GM18526 (cell line): Measurements from ENCODE around the gene IGFL4.

Source experiments
- POLR2A ChIP-seq: IDR thresholded peaks from 3 replicates; pipeline ENCODE4 v1.6.1; 2011; ENCODE audit not compliant: insufficient read length; ENCODE audit errors: extremely low read depth

IGFL4 gene

DNA sequence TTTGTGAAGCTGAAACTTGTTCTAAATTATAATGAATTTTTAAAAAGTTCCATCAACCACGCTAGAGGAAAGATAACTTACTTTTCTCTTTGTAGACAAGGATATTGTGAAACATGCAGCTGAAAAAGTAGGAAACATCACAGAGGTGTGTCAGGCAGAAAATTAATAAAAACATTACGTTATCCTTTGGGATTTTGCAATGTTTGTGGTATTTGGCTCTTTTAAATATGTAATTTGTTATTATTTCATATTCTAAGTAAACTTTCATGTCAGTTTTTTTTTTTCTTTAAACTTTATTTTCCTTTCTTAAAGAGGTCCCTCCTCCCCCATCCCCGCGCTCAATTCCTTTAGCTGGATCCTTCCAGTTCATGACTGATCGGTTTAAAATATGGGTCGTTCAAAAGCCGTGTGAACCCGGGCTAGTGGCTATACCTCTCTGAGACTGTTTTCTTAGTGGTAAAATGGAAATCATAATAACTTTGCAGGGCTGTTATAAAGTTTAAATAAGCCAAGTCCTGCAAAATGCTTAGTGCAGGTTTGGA lies 46.3 kb downstream of the IGFL4 start:
- no peak for TF ChIP-seq POLR2A

DNA sequence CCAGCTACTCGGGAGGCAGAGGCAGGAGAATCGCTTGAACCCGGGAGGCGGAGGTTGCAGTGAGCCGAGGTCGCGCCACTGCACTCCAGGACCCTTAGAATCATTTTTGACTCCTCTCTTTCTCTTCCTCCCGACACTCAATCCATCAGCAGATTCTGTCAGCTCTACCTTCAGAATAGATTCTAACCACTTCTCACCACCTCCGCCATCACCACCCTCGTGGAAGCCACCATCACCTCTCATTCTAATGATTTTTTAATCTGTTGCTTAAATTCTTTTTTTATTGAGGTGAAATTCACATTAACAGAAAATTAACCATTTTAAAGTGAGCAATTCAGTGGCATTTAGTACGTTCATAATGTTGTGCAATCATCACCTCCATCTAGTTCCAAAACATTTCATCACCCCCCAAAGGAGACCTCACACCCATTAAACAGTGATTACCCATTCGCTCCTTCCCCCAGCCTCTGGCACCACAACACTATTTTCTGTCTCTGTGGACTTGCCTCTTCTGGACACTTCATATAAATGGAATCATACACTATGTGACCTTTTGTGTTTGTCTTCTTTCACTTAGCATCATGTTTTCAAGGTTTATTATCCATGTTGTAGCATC lies 50.6 kb downstream of the IGFL4 start:
- no peak for TF ChIP-seq POLR2A
